ENCODE measurements around the gene ZNF526. TPM values are rescaled to one million over a fixed set of nuclear protein-coding genes. Genes with fewer than 3 reads are reported as not detected.

The ZNF526 gene
- total and polyA plus RNA-seq, 12 donors: 2.0 to 12.5 (median 6.2) TPM

- 7 to 13% (median 7%) methylated on average over 5 to 13 of the region's 13 CpGs for WGBS, 4 donors
- intact Hi-C loops (cut with DNase I): loop anchor here in 1 of 2 donors (2.0 kb wide), 1 partner anchor 13 kb away; the partner anchor contains the start of gene ERF
- Histone ChIP-seq H3K4me1 (replicated peaks in 1 of 2) (peaks cover 24 to 27% of the 10 kb centered on the region in 2 donors), H3K27ac (peak overlapping the region; percentile 45 to 99 (median 95)), H3K36me3 (replicated peaks in 1 of 2) (peaks cover 0 to 12% of the 10 kb centered on the region in 2 donors), H3K9me3 (replicated peaks in 1 of 3) (no peaks in the 10 kb centered on the region), H3K4me3 (peak overlapping the region in 2 of 4 donors; percentile 15 to 44), H3K27me3 (no peaks in the 10 kb centered on the region)
- TF ChIP-seq POLR2A (IDR thresholded peaks at IDR 0.05) (peak in 1 of 2 donors; percentile 38), CTCF (IDR thresholded peaks at IDR 0.05) (peak in 1 of 6 experiments; percentile 14)
- peak in 1 of 7 donors; percentile 30 for DNase-seq
These were observed 47.6 kb downstream of the ZNF526 start for GRCh38 chr19:42267644-42268141.

- no peaks in the 10 kb centered on the region for H3K27me3 ChIP-seq
- peak overlapping the region in 3 of 4 donors; percentile 7 to 65 (median 44) for H3K4me3 ChIP-seq
- peaks cover 0 to 17% of the 10 kb centered on the region in 2 donors for H3K36me3 ChIP-seq (replicated peaks in 1 of 2)
- DNase-seq: peak; percentile 100
- TF ChIP-seq CTCF (IDR thresholded peaks at IDR 0.05) (peak in 2 of 6 experiments; percentile 36), POLR2A (IDR thresholded peaks at IDR 0.05) (peak in 1 of 2 donors; percentile 86)
- H3K9me3 ChIP-seq (replicated peaks in 1 of 3): no peaks in the 10 kb centered on the region
- H3K4me1 ChIP-seq (replicated peaks in 1 of 2): peaks cover 24 to 27% of the 10 kb centered on the region in 2 donors
- intact Hi-C loops (cut with DNase I): loop anchor here in 1 of 2 donors (2.0 kb wide), 1 partner anchor 13 kb away; the partner anchor contains the start of gene ERF
- WGBS, 4 donors: 0 to 1% (median 0%) methylated on average over 10 to 46 of the region's 46 CpGs
- peak overlapping the region; percentile 91 to 99 (median 95) for H3K27ac ChIP-seq
These were observed 48.1 kb downstream of the ZNF526 start for GRCh38 chr19:42268142-42268703.

- Histone ChIP-seq H3K36me3 (replicated peaks in 1 of 2) (peaks cover 0 to 24% of the 10 kb centered on the region in 2 donors), H3K27me3 (no peaks in the 10 kb centered on the region), H3K4me1 (replicated peaks in 1 of 2) (peaks cover 24 to 27% of the 10 kb centered on the region in 2 donors), H3K4me3 (peak within 1 kb of the TSS in 3 of 4 donors; percentile 7 to 81 (median 65)), H3K27ac (peak within 1 kb of the TSS; percentile 91 to 99 (median 95)), H3K9me3 (replicated peaks in 1 of 3) (no peaks in the 10 kb centered on the region)
- 0 to 1% (median 1%) methylated on average over 23 to 52 of the region's 52 CpGs for WGBS, 4 donors
- DNase-seq: peak; percentile 100
- intact Hi-C loops (cut with DNase I): loop anchor here in 1 of 2 donors (2.0 kb wide), 1 partner anchor 14 kb away; the partner anchor contains the start of gene ERF
- no peak for TF ChIP-seq POLR2A (IDR thresholded peaks at IDR 0.05)
- no peak for TF ChIP-seq CTCF (IDR thresholded peaks at IDR 0.05)
These were observed 48.8 kb downstream of the ZNF526 start, which contains the start of gene CIC for GRCh38 chr19:42268704-42269477. Gene CIC, plus strand, starts transcription at chr19:42269252. Its CDS starts 2,532 bp downstream, at chr19:42271784.

Data from adrenal gland (tissue), 12 donors.